HG03460 (cell line): ENCODE measurements around the gene PREX1.

ENCODE experiments used
- ATAC-seq: cut with Tn5 transposase; IDR thresholded peaks from one replicate; pipeline ENCODE4 v1.9.1; 2021; ENCODE audit not compliant: unreplicated experiment

The PREX1 gene

DNA sequence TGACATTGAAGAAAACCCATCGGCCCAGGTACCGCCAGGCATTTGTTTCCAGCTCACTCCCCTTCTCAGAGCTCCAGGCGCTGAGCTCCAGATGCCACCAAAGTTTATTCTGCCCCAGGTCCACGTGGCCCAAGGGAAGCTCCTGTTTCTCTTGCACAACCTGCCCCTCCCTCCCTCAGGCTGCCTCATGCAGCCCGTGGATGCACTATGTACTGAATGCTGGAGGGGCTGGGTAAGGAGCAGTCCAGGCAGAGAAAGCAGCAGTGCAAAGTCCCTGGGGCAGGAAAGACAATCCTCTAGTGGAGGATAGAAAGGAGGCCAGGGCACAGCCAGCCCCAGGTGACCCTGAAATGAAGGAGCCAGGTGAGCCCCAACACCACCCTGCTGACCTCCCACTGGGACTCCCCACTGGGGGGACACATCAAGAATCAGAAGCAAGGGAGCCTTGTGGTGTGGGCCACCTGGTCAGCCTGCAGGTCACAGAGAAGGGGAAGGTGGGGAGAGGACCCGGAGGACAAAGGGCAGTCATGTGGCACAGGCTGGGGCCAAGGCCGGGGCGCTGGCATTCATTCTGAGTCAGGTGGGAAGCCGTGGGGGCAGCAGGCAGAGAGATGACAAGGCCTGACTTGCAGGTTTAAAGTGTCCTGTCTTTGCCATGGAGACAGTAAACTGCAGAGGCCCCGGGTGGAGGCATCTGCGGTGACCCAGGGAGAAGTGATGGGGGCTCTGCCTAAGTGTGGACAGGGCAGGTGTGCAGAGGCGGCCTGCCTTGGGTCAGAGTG lies 230.1 kb downstream of the PREX1 start:
- no peak for ATAC-seq

- no peak for ATAC-seq
Observed at GRCh38 chr20:48596334-48596898, 231.4 kb downstream of the PREX1 start.

DNA sequence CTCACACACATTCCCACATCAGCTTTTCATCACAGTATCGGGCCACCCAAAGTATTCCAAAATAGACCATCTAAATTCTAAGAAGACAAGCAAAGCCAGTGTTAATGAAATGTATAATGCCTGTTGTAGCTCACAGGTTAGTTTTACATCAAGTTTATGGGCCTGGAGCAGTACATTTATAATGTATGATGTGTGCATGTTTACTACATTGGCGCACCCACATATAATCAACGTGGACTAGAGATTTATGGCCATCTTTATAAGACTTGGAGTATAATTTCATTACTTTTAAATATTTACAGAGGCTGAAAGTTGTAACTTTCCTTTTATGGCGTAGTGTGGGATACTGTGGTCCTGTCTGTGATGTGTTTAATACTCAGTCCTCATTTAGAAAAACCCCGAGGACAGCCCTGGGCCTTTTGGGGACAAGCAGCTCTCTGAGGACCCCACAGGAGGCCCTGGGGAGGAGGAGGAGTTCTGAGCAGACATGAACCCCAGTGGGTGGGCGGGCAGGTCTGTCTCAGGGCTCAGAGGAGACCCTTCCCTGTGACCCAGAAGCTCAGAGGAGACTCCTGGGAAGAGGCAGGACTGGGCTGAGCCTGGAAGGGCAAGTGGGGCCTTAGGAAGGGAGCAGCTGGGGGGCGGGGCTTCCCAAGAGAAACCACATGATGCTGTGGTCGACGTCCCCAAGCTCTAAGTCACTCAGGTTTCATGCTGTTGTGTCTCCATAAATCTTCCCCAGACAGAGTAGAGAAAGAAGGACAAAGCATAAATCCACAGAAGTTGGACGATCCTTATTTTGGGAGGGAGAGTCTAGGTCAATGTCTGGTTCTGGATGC lies 232.1 kb downstream of the PREX1 start:
- ATAC-seq: no peak

DNA sequence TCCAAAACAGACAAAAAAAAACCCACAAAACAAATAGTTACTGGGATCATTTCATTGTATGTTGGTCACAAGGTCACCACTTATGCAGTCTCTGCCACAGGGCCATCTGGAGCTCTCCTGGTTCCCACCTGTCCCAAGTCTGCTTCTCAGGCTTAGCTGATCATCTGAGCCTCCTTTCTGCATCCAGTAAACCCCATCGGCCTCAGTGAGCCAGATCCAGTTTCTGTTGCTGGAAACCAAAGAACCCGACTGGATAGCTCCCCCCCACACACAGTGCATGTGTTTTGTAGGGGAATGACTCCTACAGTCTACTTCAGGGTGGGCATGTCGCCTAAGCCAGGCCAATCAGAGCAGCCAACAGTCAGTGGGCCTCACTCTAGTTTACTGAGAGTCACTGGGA lies 233.3 kb downstream of the PREX1 start:
- ATAC-seq: no peak

DNA sequence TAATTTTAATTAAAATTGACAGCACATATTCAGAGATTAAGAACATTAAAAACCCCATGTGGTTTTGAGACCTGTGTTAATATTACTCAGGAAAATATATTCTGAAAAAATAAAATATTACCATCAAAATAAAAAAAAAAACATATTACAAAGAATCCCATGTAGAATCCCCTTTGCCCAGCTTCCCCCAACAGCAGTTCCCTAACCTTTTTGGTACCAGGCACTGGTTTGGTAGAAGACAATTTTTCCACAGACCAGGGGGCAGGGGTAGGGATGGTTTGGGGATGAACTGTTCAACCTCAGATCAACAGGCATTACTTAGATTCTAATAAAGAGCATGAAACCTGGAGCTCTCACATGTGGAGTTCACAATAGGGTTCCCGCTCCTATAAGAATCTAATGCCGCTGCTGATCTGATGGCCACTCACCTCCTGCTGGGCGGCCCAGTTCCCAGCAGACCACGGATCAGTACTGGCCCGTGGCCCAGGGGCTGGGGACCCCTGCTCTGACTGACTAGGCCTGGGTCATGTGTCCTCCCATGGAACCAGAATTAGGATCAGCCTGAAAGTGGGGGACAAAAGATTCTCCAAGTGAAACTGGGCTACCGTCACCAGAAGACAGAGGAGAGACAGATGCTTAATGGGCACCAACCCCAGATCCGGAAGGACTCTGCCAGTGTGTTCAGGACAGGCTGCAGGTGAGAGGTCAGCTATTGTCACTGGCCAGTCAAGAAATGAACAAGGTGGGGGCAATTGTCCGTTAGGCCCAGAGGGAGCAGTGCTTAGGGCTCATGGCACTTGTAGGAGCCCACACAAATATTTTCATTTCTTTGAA lies 235.5 kb downstream of the PREX1 start:
- no peak for ATAC-seq

GRCh38 chr20:48586730-48587129 lies 241.1 kb downstream of the PREX1 start:
- no peak for ATAC-seq

GRCh38 chr20:48585061-48585870 lies 242.5 kb downstream of the PREX1 start:
- ATAC-seq: no peak

GRCh38 chr20:48584391-48585060 lies 243.3 kb downstream of the PREX1 start:
- no peak for ATAC-seq

DNA sequence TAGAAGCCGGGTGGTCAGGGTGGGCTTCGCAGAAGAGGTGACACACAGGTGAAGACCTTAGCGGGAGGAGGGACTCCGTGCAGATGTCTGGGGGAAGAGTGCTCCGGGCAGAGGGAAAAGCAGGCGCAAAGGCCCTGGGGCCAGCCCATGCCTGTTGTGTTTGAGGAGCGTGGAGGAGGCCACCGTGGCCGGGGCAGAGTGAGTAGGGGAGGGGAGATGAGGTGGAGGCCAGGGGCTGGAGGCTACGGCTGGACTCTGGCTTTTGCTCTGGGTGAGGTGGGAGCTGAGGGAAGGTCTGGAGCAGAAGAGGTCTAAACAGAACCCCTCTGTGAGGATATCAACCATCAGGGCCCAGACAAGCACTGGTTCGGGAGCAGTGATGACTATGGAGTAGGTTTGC lies 244.0 kb downstream of the PREX1 start:
- ATAC-seq: no peak

- ATAC-seq: no peak
Observed at GRCh38 chr20:48583171-48583570, 244.6 kb downstream of the PREX1 start.

DNA sequence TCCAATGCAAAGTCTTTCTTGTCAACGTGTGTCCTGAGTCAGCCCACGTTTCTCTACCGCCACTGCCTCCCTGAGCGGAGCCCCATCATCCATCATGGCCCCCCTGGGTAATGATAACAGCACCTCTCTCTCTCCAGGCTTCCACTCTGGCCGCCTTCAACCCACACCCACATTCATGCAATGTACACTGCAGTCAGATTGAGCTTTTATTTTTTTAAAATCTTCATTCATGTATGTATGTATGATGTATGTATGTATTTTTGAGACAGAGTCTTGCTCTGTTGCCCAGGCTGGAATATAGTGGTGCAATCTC lies 245.2 kb downstream of the PREX1 start:
- ATAC-seq: no peak

- ATAC-seq: no peak
Observed at GRCh38 chr20:48581167-48581566, 246.6 kb downstream of the PREX1 start.

GRCh38 chr20:48578397-48579098 lies 249.3 kb downstream of the PREX1 start:
- no peak for ATAC-seq

DNA sequence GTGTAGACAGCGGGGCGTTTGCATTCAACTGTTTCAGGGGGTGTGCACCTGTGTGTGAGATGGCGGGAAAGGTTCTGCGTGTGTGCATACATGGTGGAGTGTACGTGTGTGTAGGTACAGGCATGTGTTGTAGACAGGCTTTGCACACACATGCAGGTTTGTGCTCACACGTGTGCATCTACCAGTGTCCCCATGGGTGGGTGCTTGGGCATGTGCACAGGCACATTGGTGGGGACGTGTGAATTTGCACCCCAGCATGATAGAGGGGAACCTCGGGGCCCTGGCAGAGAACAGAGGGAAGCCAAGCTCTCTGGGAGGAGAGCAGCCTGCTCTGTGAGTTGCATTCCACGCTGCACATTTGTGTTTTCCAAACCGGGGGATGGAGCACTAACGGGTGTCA lies 250.2 kb downstream of the PREX1 start:
- ATAC-seq: no peak

DNA sequence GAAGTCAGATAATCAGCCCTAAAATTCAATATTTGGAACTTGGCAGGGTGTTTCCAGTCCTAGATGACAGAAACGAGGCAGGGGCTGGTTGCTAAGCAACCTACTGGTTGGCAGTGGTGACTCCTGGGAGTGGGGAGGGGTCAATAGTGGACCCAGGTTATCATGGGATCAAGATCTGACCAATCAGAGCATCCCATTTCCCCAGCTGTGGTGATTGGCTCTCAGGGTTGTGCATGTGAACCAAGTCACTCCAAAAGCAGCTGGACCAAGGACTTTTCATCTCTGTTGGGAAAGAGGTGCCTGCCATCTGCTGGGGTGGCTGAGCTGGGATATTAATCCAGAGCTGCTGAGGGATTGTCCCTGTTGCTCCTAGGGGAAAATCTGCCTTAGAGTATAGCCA lies 253.4 kb downstream of the PREX1 start:
- ATAC-seq: no peak
